Ovary (tissue), 9 donors: Measurements from ENCODE around the gene IPPK. TPM values are rescaled to one million over a fixed set of nuclear protein-coding genes. Genes with fewer than 3 reads are reported as not detected.

Experiments used
- DNase-seq, 5 donors: peaks; one replicate each; pipeline ENCODE4 v3.0.0-alpha.2; 2019 to 2020
- H3K27ac ChIP-seq, 2 donors: fragments of 200-600 bp; one replicate each; pipeline versions ENCODE4 v1.5.1 to v1.8.0; 2019 to 2022
- H3K27me3 ChIP-seq: fragments of 200-600 bp; one replicate; pipeline ENCODE4 v1.8.0; 2022
- H3K36me3 ChIP-seq: fragments of 200-600 bp; sonication (generic); one replicate; pipeline ENCODE4 v1.5.1; 2019
- H3K4me1 ChIP-seq: one replicate; pipeline ENCODE4 v1.8.1; 2013; ENCODE audit warnings: mild to moderate bottlenecking, moderate library complexity; ENCODE audit not compliant: insufficient read depth
- H3K4me3 ChIP-seq: fragments of 200-600 bp; sonication (generic); one replicate; pipeline ENCODE4 v1.5.1; 2017
- H3K9me3 ChIP-seq, 2 donors: fragments of 200-600 bp in 1 of 2; sonication (generic) in 1 of 2; one replicate each; pipeline versions ENCODE4 v1.5.1 to v1.8.1; 2013 to 2019; ENCODE audit warnings: mild to moderate bottlenecking in 1 of 2, moderate library complexity in 1 of 2
- EP300 ChIP-seq: sonication (generic); formaldehyde crosslinking; IDR thresholded peaks from one replicate; pipeline ENCODE4 v1.6.1; 2017; ENCODE audit warnings: antibody characterized with exemption
- POLR2A ChIP-seq: fragments of 450-650 bp; IDR thresholded peaks from one replicate; pipeline ENCODE4 v1.6.1; 2017; ENCODE audit warnings: antibody characterized with exemption, mild to moderate bottlenecking, moderate library complexity
- WGBS, 3 donors: extraction: QIAGEN DNeasy Blood & Tissue Kit in 1 of 3; methylation state at CpG; one replicate each; pipeline versions ENCODE4 v1.1.5 to v1.1.7; 2013 to 2017; 5-methylcytosine and 5-hydroxymethylcytosine counted together
- intact Hi-C, 4 donors: fragments of 100-400 bp; cut with DNase I; formaldehyde crosslinking; loops; one replicate each; pipeline versions ENCODE4 v1.11.0 to v1.15.1; 2022 to 2023
- polyA plus RNA-seq, 2 donors: library from polyadenylated mRNA; stranded (reverse); fragments of 200-250 nt in 1 of 2; fragments of 350-450 nt in 1 of 2; fragmentation: Illumina TruSeq in 1 of 2; extraction: RNeasy Lipid Tissue Mini Kit (QIAGEN cat#74804) in 1 of 2; gene quantifications; one replicate each; pipeline ENCODE4 v1.2.3, GENCODE V29; 2013 to 2014
- total RNA-seq, 7 donors: library from RNA; depleted of rRNA in 2 of 7; stranded (reverse); fragments of >200 nt in 2 of 7; fragmentation: NEBNext Ultra II Directional in 3 of 7; extraction: Animal tissue kit (Norgen Biotek cat#: 25700) in 3 of 7; gene quantifications; one replicate each; pipeline versions ENCODE4 v1.1.0 to v1.2.4, GENCODE V29; 2016 to 2023
- TF ChIP-seq, protein P1 (sequence below), 3 donors: fragments of 450-650 bp in 2 of 3; fragments of 200-600 bp in 1 of 3; IDR thresholded peaks; one replicate each; pipeline versions ENCODE4 v1.5.1 to v1.8.0; 2016 to 2022; ENCODE audit warnings: antibody characterized with exemption in 3 of 3, mild to moderate bottlenecking in 1 of 3
- donor health status: DM: no; HTN: no; CAD: no; lungs with moderate emphysema.
- donor health status: DM: no; HTN: no; CAD: no.
- donor health status: Bipolar disorder and iron deficiency.
- donor health status: DM: yes; HTN: yes; CAD: no.
- donor health status: DM: no; HTN: no; CAD: no.
- donor health status: DM: yes; HTN: yes; CAD: no.

IPPK gene
- total and polyA plus RNA-seq, 9 donors = 4.7 to 8.5 (median 7.1) TPM

DNA sequence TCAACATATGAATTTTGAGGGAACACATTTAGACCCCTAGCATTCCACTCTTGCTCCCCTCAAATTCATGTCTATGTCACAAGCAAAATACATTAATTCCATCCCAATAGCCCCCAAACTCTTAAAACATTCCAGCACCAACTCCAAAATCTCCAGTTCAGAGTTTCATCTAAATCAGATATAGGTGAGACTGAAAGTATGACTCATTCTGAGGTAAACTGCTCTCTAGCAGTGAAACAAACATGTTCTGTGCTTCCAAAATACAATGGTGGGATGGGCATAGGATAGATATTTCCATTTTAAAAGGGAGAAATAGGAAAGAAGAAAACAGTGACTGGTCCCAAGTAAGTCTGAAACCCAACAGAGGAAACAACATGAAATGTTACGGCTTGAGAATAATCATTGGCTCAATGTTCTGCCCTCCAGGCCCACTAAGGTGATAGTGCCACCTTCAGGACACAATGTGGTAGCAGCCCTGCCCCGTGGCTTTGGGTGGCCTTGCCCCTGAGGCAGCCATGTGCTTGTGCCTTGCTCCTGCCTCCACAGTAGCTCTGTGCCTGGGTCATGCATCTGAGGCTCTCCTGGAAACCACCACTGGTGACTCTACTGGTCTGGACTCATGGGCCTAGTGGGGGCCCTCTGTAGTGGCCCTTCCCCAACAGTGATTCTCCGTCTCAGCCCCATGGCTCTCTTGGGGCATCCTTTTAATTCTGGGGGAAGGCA, 36.4 kb upstream of the IPPK start:
- WGBS, 3 donors = 60 to 67% (median 67%) methylated on average over 3 of the region's 3 CpGs
- Histone ChIP-seq H3K27me3 (no peaks in the 10 kb centered on the region), H3K4me1 (no peaks in the 10 kb centered on the region), H3K9me3 (no peaks in the 10 kb centered on the region), H3K4me3 (no peak overlapping the region), H3K27ac (no peak overlapping the region), H3K36me3 (no peaks in the 10 kb centered on the region)
- TF ChIP-seq POLR2A = no peak
- TF ChIP-seq, protein P1, sequence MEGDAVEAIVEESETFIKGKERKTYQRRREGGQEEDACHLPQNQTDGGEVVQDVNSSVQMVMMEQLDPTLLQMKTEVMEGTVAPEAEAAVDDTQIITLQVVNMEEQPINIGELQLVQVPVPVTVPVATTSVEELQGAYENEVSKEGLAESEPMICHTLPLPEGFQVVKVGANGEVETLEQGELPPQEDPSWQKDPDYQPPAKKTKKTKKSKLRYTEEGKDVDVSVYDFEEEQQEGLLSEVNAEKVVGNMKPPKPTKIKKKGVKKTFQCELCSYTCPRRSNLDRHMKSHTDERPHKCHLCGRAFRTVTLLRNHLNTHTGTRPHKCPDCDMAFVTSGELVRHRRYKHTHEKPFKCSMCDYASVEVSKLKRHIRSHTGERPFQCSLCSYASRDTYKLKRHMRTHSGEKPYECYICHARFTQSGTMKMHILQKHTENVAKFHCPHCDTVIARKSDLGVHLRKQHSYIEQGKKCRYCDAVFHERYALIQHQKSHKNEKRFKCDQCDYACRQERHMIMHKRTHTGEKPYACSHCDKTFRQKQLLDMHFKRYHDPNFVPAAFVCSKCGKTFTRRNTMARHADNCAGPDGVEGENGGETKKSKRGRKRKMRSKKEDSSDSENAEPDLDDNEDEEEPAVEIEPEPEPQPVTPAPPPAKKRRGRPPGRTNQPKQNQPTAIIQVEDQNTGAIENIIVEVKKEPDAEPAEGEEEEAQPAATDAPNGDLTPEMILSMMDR (IDR thresholded peaks at IDR 0.05) = no peak
- TF ChIP-seq EP300 = no peak
- intact Hi-C loops = no loop called here
- no peak for DNase-seq

DNA sequence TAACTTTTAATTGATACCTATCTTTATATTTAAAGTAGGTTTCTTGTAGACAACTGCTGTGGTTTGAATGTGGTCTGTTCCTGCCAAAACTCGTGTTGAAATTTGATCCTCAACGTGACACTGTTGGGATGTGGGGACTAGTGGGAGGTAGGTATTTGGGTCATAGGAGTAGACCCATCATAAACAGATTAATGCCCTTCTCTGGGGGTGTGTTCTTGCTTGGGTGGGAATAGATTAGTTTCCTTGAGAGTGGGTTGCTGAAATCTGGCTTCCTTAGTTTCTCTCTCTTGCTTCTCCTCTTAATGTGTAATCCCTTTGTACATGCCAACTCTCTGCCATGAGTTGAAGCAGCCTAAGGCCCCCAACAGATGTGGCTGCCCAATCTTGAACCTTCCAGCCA, 34.6 kb upstream of the IPPK start:
- Histone ChIP-seq H3K4me1 (no peaks in the 10 kb centered on the region), H3K9me3 (no peaks in the 10 kb centered on the region), H3K27ac (no peak overlapping the region), H3K4me3 (no peak overlapping the region), H3K27me3 (no peaks in the 10 kb centered on the region), H3K36me3 (no peaks in the 10 kb centered on the region)
- intact Hi-C loops = no loop called here
- DNase-seq = no peak
- WGBS, 3 donors = 50 to 57% (median 57%) methylated on average over 2 of the region's 2 CpGs
- TF ChIP-seq, protein P1 (IDR thresholded peaks at IDR 0.05) = no peak
- no peak for TF ChIP-seq POLR2A

DNA sequence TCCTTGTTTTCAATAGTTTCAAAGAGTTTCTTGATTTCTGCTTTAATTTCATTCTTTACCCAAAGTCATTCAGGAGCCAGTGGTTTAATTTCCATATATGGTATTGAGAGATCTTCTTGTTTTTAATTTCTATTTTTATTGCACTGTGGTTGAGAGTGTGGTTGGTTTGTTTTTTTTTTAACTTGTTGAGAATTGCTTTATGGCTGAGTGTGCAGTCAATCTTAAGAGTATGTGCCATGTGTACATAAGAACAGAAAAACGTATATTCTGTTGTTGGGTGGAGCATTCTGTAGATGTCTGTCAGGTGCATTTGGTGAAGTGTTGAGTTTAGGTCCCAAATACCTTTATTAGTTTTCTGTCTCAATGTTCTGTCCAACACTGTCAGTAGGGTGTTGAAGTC, 26.7 kb upstream of the IPPK start:
- intact Hi-C loops = no loop called here
- TF ChIP-seq POLR2A (no peak), EP300 (no peak)
- TF ChIP-seq, protein P1 (IDR thresholded peaks at IDR 0.05) = no peak
- Histone ChIP-seq H3K27me3 (no peaks in the 10 kb centered on the region), H3K4me1 (no peaks in the 10 kb centered on the region), H3K27ac (no peak overlapping the region), H3K36me3 (no peaks in the 10 kb centered on the region), H3K9me3 (no peaks in the 10 kb centered on the region), H3K4me3 (no peak overlapping the region)
- 64 to 78% (median 70%) methylated on average over 1 of the region's 1 CpG for WGBS, 3 donors
- DNase-seq = no peak

DNA sequence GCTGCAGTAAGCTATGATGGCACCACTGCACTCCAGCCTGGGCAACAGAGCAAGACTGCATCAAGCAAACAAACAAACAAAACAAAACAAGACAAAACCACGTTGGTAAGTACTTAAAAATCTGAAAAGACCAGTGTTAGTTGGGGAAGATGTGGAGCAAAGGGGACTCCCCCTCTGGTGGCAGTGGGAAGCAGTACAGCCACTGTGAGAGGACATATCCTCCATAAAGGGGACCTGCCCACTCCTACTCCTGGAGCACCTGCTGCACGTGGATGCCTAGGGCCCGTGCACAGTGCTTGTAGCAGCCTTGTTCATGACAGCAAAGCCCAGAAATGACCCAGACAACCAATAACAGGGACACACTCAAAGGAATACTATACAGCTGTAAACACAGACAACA, 17.0 kb upstream of the IPPK start:
- H3K9me3 ChIP-seq = peaks cover 0 to 3% of the 10 kb centered on the region in 2 donors
- DNase-seq = no peak
- no peaks in the 10 kb centered on the region for H3K36me3 ChIP-seq
- H3K27me3 ChIP-seq = no peaks in the 10 kb centered on the region
- H3K27ac ChIP-seq = no peak overlapping the region
- WGBS, 3 donors = 62 to 72% (median 64%) methylated on average over 3 of the region's 3 CpGs
- no peaks in the 10 kb centered on the region for H3K4me1 ChIP-seq
- intact Hi-C loops = no loop called here
- TF ChIP-seq EP300 (no peak), POLR2A (no peak)
- TF ChIP-seq, protein P1 (IDR thresholded peaks at IDR 0.05) = no peak
- H3K4me3 ChIP-seq = no peak overlapping the region
